GM19463 (cell line): ENCODE results near the gene OR2T3.
"Not testable (repeated sequence)": the region's sequence is repeated elsewhere in the genome, so short reads cannot be mapped to it uniquely, and the experiment has no call there.

Experiments used
- ATAC-seq: cut with Tn5 transposase; IDR thresholded peaks from one replicate; pipeline ENCODE4 v1.9.1; 2021; ENCODE audit warnings: mild to moderate bottlenecking, moderate library complexity; ENCODE audit not compliant: unreplicated experiment

The OR2T3 gene

DNA sequence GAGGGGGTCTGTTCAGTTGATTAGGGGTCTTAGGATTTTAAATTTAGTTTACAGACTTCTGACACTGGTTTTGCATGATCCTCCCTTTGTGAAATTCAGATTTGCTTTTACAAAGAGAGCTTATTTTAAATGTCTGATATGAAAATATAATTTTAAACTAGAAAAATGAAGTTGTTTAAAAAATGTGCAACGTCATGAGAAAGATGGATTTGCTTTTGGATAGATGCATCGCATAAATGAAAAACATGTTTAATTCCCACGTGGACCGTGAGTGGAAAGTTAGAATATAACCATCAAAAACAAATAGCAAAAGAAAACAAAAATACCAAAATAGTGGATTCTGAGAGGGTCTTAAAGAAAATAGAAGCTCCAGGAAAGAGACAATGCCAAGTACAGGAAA is 2.0 kb upstream of the OR2T3 start:
- ATAC-seq = no peak

DNA sequence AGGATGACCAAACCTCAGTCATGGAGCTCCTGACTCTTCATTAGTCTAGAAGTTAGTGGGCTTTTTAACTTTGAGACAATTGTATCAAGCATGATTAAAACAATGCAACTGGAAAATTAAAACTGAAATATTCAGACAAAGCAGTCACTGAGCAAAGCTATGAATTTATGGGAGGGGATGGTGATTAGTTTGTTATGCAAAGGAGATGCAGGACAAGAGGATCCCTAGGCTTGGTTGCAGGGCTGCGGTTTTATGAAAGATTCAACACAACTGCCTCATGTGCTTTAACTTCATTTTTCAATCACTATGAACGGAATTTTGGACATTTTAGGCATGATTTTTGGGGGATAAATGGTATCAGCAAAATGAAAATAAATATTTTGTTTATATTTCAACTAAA is 1.0 kb upstream of the OR2T3 start:
- ATAC-seq = not testable (repeated sequence)

DNA sequence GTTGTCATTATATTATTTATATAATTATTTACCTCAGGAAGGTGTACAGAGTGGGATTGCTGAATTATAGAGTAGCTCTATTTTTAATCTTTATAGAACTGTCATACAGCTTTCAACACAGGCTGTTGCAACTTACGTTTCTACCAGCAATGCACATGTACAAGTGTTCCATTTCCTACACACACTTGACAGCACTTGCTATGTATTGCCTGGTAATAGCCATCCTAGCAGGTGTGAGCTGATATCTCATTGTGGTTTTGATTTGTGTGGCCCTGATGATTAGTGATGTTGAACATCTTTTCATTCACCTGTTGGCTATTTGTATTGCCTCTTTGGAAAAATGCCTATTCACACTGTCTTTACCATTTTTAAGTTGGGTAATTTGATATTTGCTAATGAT is 2.5 kb downstream of the OR2T3 start:
- peak; percentile 45 for ATAC-seq

DNA sequence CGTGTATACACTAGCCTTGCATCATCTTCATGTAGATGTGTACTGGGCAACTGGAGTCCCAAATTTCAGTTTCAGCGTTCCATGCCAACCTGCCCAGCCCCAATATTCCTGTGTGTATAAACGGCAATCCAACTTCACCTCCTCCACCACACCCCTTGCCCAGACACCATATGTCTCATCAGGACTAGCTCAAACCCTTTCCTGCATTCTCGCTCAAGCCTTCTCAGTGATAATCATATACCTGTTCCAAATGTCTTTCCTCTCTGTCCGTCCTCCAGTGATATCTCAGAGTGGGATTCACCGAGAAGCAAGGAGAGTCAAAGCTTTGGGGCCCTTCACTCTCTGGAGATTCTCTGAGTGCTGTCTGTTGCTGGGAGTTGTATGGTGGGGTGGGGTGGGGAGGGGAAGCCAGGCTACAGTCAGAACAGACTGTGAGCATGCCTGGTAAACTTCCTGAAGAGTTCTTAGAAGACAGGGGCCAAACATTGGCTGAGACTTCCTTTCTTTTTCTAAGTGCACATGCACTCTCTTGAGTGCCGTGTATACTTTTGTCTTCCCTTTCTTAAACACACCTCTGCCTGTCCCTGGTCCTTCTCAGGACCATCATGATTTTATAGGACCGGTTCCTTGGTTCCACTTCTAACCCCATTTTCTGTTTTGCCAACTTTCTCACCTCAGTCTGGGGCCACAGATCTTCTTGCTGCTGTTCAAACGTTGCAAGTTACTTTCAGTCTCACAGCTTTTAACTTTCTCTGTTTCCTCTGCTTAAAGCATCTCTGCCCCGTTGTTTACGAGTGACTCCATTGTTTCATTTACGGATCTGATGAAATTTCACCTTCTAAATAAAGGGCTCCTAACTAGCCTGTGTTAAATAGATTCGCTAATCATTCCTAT is 8.8 kb downstream of the OR2T3 start:
- peak; percentile 69 for ATAC-seq

DNA sequence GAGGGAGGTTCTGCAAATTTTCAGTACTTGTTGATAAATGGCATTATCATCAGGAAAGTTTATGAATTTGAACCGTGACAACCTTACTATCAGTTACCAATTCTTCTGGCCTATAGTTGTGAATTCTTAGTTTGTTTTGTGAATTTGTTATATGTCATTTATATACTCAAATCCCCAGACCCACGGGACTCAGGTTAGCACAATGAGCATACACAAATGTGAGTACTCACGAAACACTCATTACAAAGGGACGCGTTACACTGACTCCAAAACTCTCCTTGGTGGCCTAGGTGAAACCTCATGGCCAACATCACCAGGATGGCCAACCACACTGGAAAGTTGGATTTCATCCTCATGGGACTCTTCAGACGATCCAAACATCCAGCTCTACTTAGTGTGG is 15.1 kb downstream of the OR2T3 start, which contains the start of gene OR2T5:
OR2T5 (plus strand) TSS at position 301 of the 400 bp plus-strand sequence; CDS start at position 301, 0 bp downstream.
- ATAC-seq = not testable (repeated sequence)

DNA sequence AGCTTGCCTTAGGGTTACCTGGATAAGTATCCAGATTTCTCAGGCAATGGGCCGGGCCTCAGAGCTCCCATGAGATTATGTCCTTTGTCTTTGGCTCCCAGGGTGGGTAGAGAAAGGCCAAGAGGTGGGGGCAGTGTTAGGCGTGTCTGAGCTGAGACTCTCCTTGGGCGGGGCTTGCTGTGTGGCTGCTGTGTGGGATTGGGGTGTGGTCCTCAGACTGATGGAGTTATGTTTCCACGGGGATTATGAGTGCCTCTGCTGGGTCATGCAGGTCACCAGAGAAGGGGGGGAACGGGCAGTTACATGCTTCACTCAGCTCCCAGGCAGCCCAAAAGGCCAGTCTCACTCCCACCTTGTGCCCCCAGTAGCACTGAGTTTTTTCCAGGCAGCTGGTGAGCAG is 23.5 kb downstream of the OR2T3 start:
- not testable (repeated sequence) for ATAC-seq

DNA sequence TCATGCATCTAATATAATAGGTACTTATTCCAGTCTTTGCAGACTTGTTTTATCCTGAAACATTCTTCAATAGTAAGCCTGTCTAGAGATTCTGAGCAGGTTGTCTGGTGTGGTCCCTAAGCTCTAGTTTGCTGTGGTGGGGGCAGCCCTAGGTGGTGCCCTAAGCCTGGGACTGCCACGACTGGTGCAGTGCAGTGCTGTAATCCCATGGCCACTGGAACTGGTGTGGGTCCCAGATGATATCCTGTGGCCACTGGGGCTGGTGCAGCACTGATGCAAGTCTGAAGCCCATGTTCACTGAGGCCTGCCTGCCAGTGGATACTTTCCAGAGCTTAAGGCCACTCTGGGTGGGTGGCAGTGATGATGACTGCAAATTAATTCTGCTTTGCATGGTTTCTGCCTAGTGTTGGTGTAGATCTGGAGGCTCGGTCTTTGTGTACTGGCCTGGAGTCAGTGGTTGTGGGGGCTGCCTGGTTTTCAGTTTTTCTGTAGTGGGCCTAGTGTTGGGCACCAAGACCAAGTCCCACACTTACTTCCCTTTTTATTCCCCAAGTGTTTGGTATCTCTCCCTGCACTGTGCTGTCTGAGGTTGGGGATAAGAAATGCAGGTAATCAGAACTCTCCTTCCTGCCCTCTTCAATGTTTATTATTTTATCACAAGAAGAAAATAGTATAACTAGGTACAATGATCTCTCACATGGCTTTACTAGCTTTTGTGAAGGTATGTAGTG is 27.3 kb downstream of the OR2T3 start:
- ATAC-seq = not testable (repeated sequence)

DNA sequence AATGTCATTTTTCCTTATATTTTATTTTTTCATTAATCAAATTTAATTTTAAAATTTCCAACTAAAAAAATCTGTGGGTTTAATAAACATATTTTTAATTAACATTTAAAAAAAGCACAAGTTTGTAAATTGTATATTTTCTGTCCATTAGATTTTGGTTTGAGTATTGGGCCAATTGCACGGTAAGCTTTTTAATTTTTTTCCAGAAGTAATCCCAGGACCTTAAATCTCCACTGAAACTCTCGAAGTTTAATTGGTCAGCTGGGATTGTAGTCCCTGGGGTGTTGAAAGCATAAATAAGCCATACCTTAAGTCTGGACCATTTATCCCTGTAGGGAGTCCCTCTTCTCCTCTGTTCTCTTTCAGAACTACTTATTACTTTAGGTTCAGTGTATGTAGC is 34.6 kb downstream of the OR2T3 start, which contains the start of gene OR2G6:
OR2G6 (plus strand) TSS at position 301 of the 400 bp plus-strand sequence. CDS start 13,574 bp downstream, outside the sequence.
- not testable (repeated sequence) for ATAC-seq

DNA sequence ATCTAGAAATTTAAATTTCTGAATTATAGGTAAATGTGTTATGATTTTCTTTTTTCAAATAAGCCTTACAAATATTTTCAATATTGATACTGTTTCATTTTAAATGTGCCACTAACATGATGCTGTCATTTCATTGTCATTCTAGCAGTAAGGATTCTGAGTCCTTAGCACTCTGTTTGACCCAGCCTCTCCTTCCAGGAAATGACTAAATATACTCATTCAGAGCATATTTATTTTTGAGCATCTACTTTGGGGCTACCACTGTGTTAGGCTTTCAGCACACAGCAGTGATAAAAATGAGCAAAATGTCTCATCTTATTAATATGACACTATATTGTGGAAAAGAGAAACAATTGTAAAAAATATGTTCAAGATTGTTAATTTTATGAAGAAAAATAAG is 37.1 kb downstream of the OR2T3 start:
- ATAC-seq = peak; percentile 51

DNA sequence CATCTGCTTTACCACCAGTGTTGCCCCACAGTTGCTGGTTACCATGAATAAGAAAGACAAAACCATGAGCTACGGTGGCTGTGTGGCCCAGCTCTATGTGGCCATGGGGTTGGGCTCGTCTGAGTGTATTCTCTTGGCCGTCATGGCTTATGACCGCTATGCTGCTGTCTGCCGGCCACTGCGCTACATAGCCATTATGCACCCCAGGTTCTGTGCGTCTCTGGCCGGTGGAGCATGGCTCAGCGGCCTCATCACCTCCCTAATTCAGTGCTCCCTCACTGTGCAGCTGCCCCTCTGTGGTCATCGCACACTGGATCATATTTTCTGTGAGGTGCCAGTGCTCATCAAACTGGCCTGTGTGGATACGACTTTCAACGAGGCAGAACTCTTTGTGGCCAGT is 48.7 kb downstream of the OR2T3 start:
- ATAC-seq = no peak
